NCI-H2029 treated with DMSO at 0.1 percent for 48 hours (cell line): Measurements from ENCODE around the gene TAPBPL.
"Not testable (repeated sequence)": the region's sequence is repeated elsewhere in the genome, so short reads cannot be mapped to it uniquely, and the experiment has no call there.

Experiments used
- DNase-seq: peaks from one replicate; lab custom pipeline; 2025; lab: John Stamatoyannopoulos, UW

The TAPBPL gene

GRCh38 chr12:6451348-6452244 is at the start of gene TAPBPL:
TAPBPL (plus strand) TSS chr12:6452042; CDS start chr12:6452249, 207 bp downstream.
- DNase-seq: peak; percentile 94

GRCh38 chr12:6404390-6404789 is 47.5 kb upstream of the TAPBPL start:
- DNase-seq: no peak

GRCh38 chr12:6405963-6406362 is 45.9 kb upstream of the TAPBPL start:
- no peak for DNase-seq

- DNase-seq: peak; percentile 7
Measured at GRCh38 chr12:6407236-6407954, 44.4 kb upstream of the TAPBPL start.

DNA sequence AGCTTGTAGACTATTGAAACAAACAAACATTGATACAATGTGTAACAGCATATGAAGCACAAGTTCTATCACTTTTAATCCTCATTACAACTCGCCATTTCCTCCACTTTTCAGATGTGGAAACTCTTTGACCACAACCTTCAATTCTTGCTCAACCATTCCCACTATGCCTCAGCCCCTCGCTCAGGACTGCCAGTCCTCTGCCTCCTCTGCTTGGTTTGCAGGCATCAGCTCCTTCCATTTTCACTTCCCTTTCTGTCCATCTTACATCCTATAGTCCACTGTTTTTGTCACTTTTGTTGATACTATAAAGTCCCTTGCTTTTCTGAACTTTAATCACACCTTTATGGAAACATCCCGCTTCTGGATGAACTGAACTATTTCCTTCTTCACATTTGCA is 35.2 kb upstream of the TAPBPL start:
- no peak for DNase-seq

DNA sequence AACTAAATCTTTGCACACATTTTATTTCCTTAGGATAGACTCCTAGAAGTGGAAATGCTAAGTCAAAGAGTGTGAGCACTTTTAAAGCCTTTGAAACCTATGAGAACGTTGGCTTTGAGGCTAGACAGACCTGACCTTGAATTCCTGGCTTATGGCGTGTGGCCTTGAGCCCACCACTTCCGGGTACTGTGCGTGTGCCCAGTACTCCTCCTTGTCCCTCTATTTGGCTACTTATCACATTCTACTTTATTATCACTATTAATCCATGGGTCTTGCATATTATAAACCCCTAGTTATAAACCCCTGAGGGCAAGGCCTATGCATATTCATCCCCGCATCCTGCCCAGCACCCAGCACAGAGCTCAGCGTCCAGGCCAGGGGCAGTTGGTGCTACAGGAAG is 33.0 kb upstream of the TAPBPL start:
- DNase-seq: no peak

GRCh38 chr12:6420364-6420763 is 31.5 kb upstream of the TAPBPL start:
- no peak for DNase-seq

- peak; percentile 79 for DNase-seq
Measured at GRCh38 chr12:6423267-6424007, 28.4 kb upstream of the TAPBPL start.

GRCh38 chr12:6424008-6424347 is 27.9 kb upstream of the TAPBPL start:
- no peak for DNase-seq

GRCh38 chr12:6424866-6425265 is 27.0 kb upstream of the TAPBPL start:
- DNase-seq: no peak

DNA sequence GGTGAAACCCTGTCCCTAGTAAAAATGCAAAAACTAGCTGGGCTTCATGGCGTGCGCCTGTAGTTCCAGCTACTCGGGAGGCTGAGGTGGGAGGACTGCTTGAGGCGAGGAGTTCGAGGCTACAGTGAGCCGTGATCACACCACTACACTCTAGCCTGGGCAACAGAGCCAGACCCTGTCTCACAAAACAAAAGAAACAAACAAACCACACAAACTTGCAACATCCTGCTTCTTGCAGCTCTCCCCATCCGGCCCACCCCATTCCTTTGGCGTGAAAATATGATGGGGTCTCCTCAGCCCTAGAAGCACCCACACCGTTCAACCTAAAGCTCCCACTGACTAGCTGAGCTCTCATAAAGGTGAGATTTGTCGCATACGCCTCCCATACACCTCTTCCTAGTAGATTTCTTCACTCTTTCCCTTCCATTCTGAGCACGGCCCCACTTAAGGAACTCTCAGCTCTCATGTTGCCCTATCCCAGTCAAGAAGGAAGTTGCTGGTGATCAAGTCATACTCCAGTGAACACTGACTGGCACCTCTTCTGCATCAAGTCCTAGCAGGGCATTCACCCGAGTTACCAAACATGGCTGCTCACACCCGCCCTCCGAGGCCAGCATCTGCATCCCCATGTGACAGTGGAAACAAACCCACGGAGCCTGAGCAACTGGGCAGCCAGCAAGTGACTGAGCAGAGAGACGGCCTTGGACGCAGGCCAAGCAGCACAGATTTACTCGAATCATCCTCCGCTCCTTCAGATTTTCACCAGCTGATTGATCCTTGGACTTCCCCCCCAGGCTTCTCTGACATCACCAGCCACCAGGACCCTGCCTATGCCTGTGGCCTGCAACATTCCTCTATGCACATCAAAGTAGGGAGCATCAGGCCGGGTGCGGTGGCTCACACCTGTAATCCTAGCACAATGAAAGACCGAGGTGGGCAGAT is 26.0 kb upstream of the TAPBPL start:
- DNase-seq: no peak

GRCh38 chr12:6426882-6427671 is 24.8 kb upstream of the TAPBPL start:
- no peak for DNase-seq

DNA sequence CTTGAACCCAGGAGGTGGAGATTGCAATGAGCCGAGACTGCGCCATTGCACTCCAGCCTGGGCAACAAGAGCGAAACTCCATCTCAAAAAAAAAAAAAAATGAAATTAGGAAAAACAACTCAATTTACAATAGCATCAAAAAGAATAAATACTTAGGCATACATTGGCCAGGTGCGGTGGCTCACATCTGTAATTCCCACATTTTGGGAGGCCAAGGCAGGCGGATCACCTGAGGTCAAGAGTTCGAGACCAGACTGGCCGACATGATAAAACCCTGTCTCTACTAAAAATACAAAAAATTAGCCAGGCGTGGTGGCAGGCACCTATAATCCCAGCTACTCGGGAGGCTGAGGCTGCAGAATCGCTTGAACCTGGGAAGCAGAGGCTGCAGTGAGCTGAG is 24.0 kb upstream of the TAPBPL start:
- DNase-seq: not testable (repeated sequence)

GRCh38 chr12:6428326-6428725 is 23.5 kb upstream of the TAPBPL start:
- no peak for DNase-seq

- no peak for DNase-seq
Measured at GRCh38 chr12:6430124-6430989, 21.5 kb upstream of the TAPBPL start.

- DNase-seq: no peak
Measured at GRCh38 chr12:6432991-6433390, 18.9 kb upstream of the TAPBPL start.

GRCh38 chr12:6434205-6435140 is 17.4 kb upstream of the TAPBPL start:
- DNase-seq: no peak

GRCh38 chr12:6435961-6436715 is 15.7 kb upstream of the TAPBPL start:
- DNase-seq: no peak
